Omental fat pad (tissue), 4 donors: Measurements from ENCODE around the gene SLC1A7. TPM values are rescaled to one million over a fixed set of nuclear protein-coding genes. Genes with fewer than 3 reads are reported as not detected.

Experiments
- ATAC-seq: fragments of 150-250 bp; one replicate; pipeline ENCODE4 v1.9.1; 2016; ENCODE audit warnings: mild to moderate bottlenecking, moderate library complexity; ENCODE audit not compliant: low FRiP score
- DNase-seq: peaks from one replicate; pipeline ENCODE4 v3.0.0-alpha.2; 2019; ENCODE audit warnings: low spot score
- CTCF ChIP-seq, 3 donors: fragments of 450-650 bp; IDR thresholded peaks; one replicate each; pipeline ENCODE4 v1.5.1; 2016 to 2017; ENCODE audit warnings: antibody characterized with exemption in 3 of 3, mild to moderate bottlenecking in 3 of 3, moderate library complexity in 2 of 3
- total RNA-seq, 4 donors: library from RNA; depleted of rRNA; stranded (reverse); fragments of >200 nt; gene quantifications; one replicate each; pipeline ENCODE4 v1.1.0, GENCODE V29; 2016

SLC1A7 gene
- total RNA-seq, 4 donors from 2014 or later = 0.19 to 0.63 (median 0.48) TPM; not detected in 1

- DNase-seq (no peak), ATAC-seq (no peak)
Measured at GRCh38 chr1:53068314-53069099, 73.9 kb downstream of the SLC1A7 start.

GRCh38 chr1:53067886-53068285 lies 74.6 kb downstream of the SLC1A7 start:
- no peak for TF ChIP-seq CTCF (IDR thresholded peaks at IDR 0.05)
- ATAC-seq (no peak), DNase-seq (no peak)

More at GRCh38 chr1:53068314-53069099, 73.9 kb downstream of the SLC1A7 start:
- no peak for TF ChIP-seq CTCF (IDR thresholded peaks at IDR 0.05)

- ATAC-seq (no peak), DNase-seq (no peak)
- TF ChIP-seq CTCF (IDR thresholded peaks at IDR 0.05) = no peak
Measured at GRCh38 chr1:53066891-53067738, 75.3 kb downstream of the SLC1A7 start.

- TF ChIP-seq CTCF (IDR thresholded peaks at IDR 0.05) = no peak
- no peak for ATAC-seq
- no peak for DNase-seq
Measured at GRCh38 chr1:53066488-53066887, 76.0 kb downstream of the SLC1A7 start.

- DNase-seq = no peak
- no peak for ATAC-seq
- no peak for TF ChIP-seq CTCF (IDR thresholded peaks at IDR 0.05)
Measured at GRCh38 chr1:53065391-53065790, 77.0 kb downstream of the SLC1A7 start.

GRCh38 chr1:53063744-53064515 lies 78.5 kb downstream of the SLC1A7 start:
- DNase-seq (no peak), ATAC-seq (peak; percentile 1)
- TF ChIP-seq CTCF (IDR thresholded peaks at IDR 0.05) = no peak
